PC-3 (cell line): Measurements from ENCODE around the gene WDR45B. TPM values are rescaled to one million over a fixed set of nuclear protein-coding genes. Genes with fewer than 3 reads are reported as not detected.

Experiments
- ATAC-seq: fragments of 200-7000 bp; cut with Tn5 transposase; 2 replicates; pipeline ENCODE4 v1.9.1; 2020; ENCODE audit warnings: mild to moderate bottlenecking, moderate library complexity
- BruUV-seq: library from RNA; stranded (reverse); fragments of 400-500 nt; replicated peaks from 2 replicates; lab custom pipeline; 2021; lab: Mats Ljungman, UMichigan
- CTCF ChIA-PET: fragments of 300-600 bp; sonication (Branson Sonifier 250); formaldehyde crosslinking; loops from one replicate; lab custom pipeline; 2022; ENCODE audit warnings: antibody characterized with exemption; lab: Charles Lee
- POLR2A ChIA-PET: fragments of 300-600 bp; sonication (Branson Sonifier 250); formaldehyde crosslinking; loops from one replicate; lab custom pipeline; 2022; ENCODE audit warnings: antibody characterized with exemption; ENCODE audit not compliant: unreplicated experiment; lab: Charles Lee
- DNase-seq: peaks from one replicate; pipeline ENCODE4 v3.0.0-alpha.2; 2015
- H2AFZ ChIP-seq: fragments of 300-600 bp; sonication (generic); 2 replicates; pipeline ENCODE4 v1.6.0; 2016; ENCODE audit warnings: antibody characterized with exemption, low read length
- H3F3A ChIP-seq: fragments of 300-600 bp; sonication (generic); one replicate; pipeline ENCODE4 v1.6.0; 2017; ENCODE audit warnings: antibody characterized with exemption, low read length, control low read depth, mild to moderate bottlenecking; ENCODE audit not compliant: unreplicated experiment
- H3K27ac ChIP-seq: fragments of 300-600 bp; sonication (generic); 2 replicates; pipeline ENCODE4 v1.5.1; 2016; ENCODE audit warnings: mild to moderate bottlenecking, low read length
- H3K27me3 ChIP-seq: fragments of 300-600 bp; sonication (generic); 2 replicates; pipeline ENCODE4 v1.6.1; 2016; ENCODE audit warnings: low read length, mixed read lengths
- H3K36me3 ChIP-seq: fragments of 300-600 bp; sonication (generic); 2 replicates; pipeline ENCODE4 v1.6.1; 2016; ENCODE audit warnings: low read depth, mixed run types, low read length, mixed read lengths
- H3K4me1 ChIP-seq: fragments of 300-600 bp; sonication (generic); 2 replicates; pipeline ENCODE4 v1.5.1; 2016; ENCODE audit warnings: low read length; ENCODE audit not compliant: insufficient read depth
- H3K4me2 ChIP-seq: fragments of 300-600 bp; sonication (generic); 2 replicates; pipeline ENCODE4 v1.6.0; 2016; ENCODE audit warnings: low read length
- H3K4me3 ChIP-seq: fragments of 300-600 bp; sonication (generic); 2 replicates; pipeline ENCODE4 v1.5.1; 2016; ENCODE audit warnings: mild to moderate bottlenecking, low read length, mixed read lengths
- H3K79me2 ChIP-seq: fragments of 300-600 bp; sonication (generic); 2 replicates; pipeline ENCODE4 v1.6.1; 2017; ENCODE audit warnings: low read length, mixed read lengths
- H3K9ac ChIP-seq: fragments of 300-600 bp; sonication (generic); 2 replicates; pipeline ENCODE4 v1.6.0; 2016; ENCODE audit warnings: mild to moderate bottlenecking, low read length
- H3K9me2 ChIP-seq: fragments of 300-600 bp; sonication (generic); replicated peaks from 2 replicates; pipeline ENCODE4 v1.6.1; 2016; ENCODE audit warnings: mixed run types, low read length, mixed read lengths
- H3K9me3 ChIP-seq: fragments of 300-600 bp; sonication (generic); 2 replicates; pipeline ENCODE4 v1.6.1; 2016; ENCODE audit warnings: low read length, mixed read lengths
- H4K20me1 ChIP-seq: fragments of 300-600 bp; sonication (generic); 2 replicates; pipeline ENCODE4 v1.6.1; 2016; ENCODE audit warnings: low read length, mixed read lengths
- EZH2 ChIP-seq: fragments of 300-600 bp; sonication (generic); IDR thresholded peaks from one replicate; pipeline ENCODE4 v1.6.1; 2017; ENCODE audit warnings: antibody characterized with exemption, mild to moderate bottlenecking, low read length; ENCODE audit not compliant: unreplicated experiment
- EZH2phosphoT487 ChIP-seq: fragments of 300-600 bp; sonication (generic); IDR thresholded peaks from 2 replicates; pipeline ENCODE4 v1.6.1; 2018; ENCODE audit warnings: mild to moderate bottlenecking, antibody characterized with exemption, low read length, borderline replicate concordance
- intact Hi-C: fragments of 100-400 bp; cut with micrococcal nuclease; formaldehyde crosslinking; loops from 2 replicates; pipeline ENCODE4 v1.9.0; 2023
- total RNA-seq: library from RNA; depleted of rRNA; stranded (reverse); fragments of >200 nt; gene quantifications from 2 replicates; pipeline ENCODE4 v1.2.3, GENCODE V29; 2014
- TF ChIP-seq, protein P1 (sequence below): fragments of 300-600 bp; sonication (generic); conservative IDR thresholded peaks from 2 replicates; pipeline ENCODE4 v1.5.1; 2017; ENCODE audit warnings: antibody characterized with exemption, low read depth, mild to moderate bottlenecking, low read length

The WDR45B gene
- total RNA-seq, 1 experiment from 2014 or later, result 110 TPM

DNA sequence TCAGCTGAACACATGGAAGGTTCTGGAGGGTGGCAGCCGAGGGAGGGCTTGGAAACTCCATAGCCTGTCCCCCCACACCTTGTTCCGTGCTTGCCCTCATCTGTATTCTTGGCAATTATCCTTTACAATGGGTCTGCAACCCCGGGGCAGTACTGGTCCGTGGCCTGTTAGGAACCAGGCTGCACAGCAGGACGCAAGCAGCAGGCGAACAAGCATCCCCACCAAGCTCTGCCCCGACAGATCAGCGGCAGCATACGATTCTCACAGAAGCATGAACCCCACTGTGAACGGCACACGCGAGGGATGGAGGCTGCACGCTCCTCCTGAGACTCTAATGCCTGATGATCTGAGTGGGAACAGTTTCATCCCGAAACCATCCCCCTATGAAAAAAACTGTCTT, 6.2 kb downstream of the WDR45B start:
- H3K9me2 ChIP-seq, result no peaks in the 10 kb centered on the region
- H3K27ac ChIP-seq, result no peak overlapping the region
- no peak overlapping the region for H3K4me3 ChIP-seq
- POLR2A ChIA-PET, result no interaction called here
- H3K9ac ChIP-seq, result no peak overlapping the region
- no peak overlapping the region for H2AFZ ChIP-seq
- peaks cover 13% of the 10 kb centered on the region for H3K4me1 ChIP-seq
- CTCF ChIA-PET, result no interaction called here
- ATAC-seq, result no peak
- no peak for DNase-seq
- peaks cover 63% of the 10 kb centered on the region for H3K36me3 ChIP-seq
- H3K79me2 ChIP-seq, result peaks cover 99% of the 10 kb centered on the region
- no TSS peak for BruUV-seq
- H3K27me3 ChIP-seq, result no peaks in the 10 kb centered on the region
- H3K9me3 ChIP-seq, result no peaks in the 10 kb centered on the region
- TF ChIP-seq, protein P1, sequence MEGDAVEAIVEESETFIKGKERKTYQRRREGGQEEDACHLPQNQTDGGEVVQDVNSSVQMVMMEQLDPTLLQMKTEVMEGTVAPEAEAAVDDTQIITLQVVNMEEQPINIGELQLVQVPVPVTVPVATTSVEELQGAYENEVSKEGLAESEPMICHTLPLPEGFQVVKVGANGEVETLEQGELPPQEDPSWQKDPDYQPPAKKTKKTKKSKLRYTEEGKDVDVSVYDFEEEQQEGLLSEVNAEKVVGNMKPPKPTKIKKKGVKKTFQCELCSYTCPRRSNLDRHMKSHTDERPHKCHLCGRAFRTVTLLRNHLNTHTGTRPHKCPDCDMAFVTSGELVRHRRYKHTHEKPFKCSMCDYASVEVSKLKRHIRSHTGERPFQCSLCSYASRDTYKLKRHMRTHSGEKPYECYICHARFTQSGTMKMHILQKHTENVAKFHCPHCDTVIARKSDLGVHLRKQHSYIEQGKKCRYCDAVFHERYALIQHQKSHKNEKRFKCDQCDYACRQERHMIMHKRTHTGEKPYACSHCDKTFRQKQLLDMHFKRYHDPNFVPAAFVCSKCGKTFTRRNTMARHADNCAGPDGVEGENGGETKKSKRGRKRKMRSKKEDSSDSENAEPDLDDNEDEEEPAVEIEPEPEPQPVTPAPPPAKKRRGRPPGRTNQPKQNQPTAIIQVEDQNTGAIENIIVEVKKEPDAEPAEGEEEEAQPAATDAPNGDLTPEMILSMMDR, result no peak
- no peak for TF ChIP-seq EZH2phosphoT487
- no peak for TF ChIP-seq EZH2
- no peaks in the 10 kb centered on the region for H3F3A ChIP-seq
- H3K4me2 ChIP-seq, result no peak overlapping the region
- intact Hi-C loops, result no loop called here
- H4K20me1 ChIP-seq, result peaks cover 49% of the 10 kb centered on the region

DNA sequence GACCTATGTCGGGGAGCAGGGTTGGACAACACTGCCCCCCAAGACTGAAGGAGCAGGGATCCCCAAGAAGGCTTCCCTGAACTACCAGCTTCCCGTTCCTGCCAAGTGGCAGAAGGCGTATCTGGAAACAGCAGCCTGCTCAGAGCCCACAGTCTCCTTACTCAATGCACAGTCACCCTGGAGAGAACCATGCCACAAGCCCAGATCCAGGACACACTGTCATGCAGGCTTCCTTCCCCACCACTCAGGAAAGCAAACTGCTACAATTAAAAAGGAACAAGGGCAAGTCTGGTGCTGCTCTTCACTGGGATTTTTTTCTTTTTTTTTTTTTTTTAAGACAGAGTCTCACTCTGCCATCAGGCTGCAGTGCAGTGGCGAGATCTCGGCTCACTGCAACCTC, 8.2 kb downstream of the WDR45B start:
- ChIA-PET POLR2A (no interaction called here), CTCF (no interaction called here)
- peaks cover 99% of the 10 kb centered on the region for H3K79me2 ChIP-seq
- intact Hi-C loops, result no loop called here
- no peaks in the 10 kb centered on the region for H3K27me3 ChIP-seq
- no peaks in the 10 kb centered on the region for H3F3A ChIP-seq
- H2AFZ ChIP-seq, result no peak overlapping the region
- no peaks in the 10 kb centered on the region for H3K4me1 ChIP-seq
- H4K20me1 ChIP-seq, result peaks cover 29% of the 10 kb centered on the region
- no peak overlapping the region for H3K4me3 ChIP-seq
- H3K36me3 ChIP-seq, result peaks cover 66% of the 10 kb centered on the region
- ATAC-seq (no peak), DNase-seq (no peak)
- H3K9ac ChIP-seq, result no peak overlapping the region
- H3K27ac ChIP-seq, result no peak overlapping the region
- BruUV-seq, result no TSS peak
- H3K9me2 ChIP-seq, result no peaks in the 10 kb centered on the region
- H3K9me3 ChIP-seq, result no peaks in the 10 kb centered on the region
- H3K4me2 ChIP-seq, result no peak overlapping the region
- TF ChIP-seq EZH2, result no peak
- TF ChIP-seq, protein P1, result no peak
- no peak for TF ChIP-seq EZH2phosphoT487

DNA sequence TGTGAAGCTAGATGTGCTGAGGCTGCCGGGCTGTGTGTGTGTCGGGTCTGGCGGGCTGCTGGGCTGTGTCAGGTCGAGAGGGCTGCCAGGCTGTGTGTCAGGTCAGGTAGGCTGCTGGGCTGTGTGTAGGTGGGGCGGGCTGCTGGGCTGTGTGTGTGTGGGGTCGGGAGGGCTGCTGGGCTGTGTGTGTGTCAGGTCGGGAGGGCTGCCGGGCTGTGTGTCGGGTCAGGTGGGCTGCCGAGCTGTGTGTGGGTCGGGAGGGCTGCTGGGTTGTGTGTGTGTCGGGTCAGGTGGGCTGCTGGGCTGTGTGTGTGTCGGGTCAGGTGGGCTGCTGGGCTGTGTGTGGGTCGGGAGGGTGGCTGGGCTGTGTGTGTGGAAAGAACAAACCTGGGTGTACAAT, 8.6 kb downstream of the WDR45B start:
- H3F3A ChIP-seq, result no peaks in the 10 kb centered on the region
- DNase-seq (no peak), ATAC-seq (no peak)
- no peak overlapping the region for H3K4me3 ChIP-seq
- H3K27ac ChIP-seq, result no peak overlapping the region
- no peaks in the 10 kb centered on the region for H3K27me3 ChIP-seq
- ChIA-PET POLR2A (no interaction called here), CTCF (no interaction called here)
- H4K20me1 ChIP-seq, result peaks cover 28% of the 10 kb centered on the region
- no peak overlapping the region for H3K4me2 ChIP-seq
- BruUV-seq, result no TSS peak
- no peak overlapping the region for H3K9ac ChIP-seq
- TF ChIP-seq, protein P1, result no peak
- TF ChIP-seq EZH2 (no peak), EZH2phosphoT487 (no peak)
- H3K9me2 ChIP-seq, result no peaks in the 10 kb centered on the region
- no peaks in the 10 kb centered on the region for H3K9me3 ChIP-seq
- H3K36me3 ChIP-seq, result peaks cover 68% of the 10 kb centered on the region
- no peaks in the 10 kb centered on the region for H3K4me1 ChIP-seq
- intact Hi-C loops, result no loop called here
- no peak overlapping the region for H2AFZ ChIP-seq
- H3K79me2 ChIP-seq, result peaks cover 99% of the 10 kb centered on the region
